Raji (cell line): ENCODE results near the gene IGHMBP2.

ENCODE experiments used
- POLR2A ChIP-seq: IDR thresholded peaks from 2 replicates; pipeline ENCODE4 v1.6.1; 2011; ENCODE audit warnings: low read depth, low read length, control low read depth; ENCODE audit not compliant: insufficient read depth

IGHMBP2 gene

GRCh38 chr11:68930991-68931855 is 27.5 kb downstream of the IGHMBP2 start:
- TF ChIP-seq POLR2A = no peak

GRCh38 chr11:68931911-68932310 is 28.2 kb downstream of the IGHMBP2 start:
- TF ChIP-seq POLR2A = no peak

GRCh38 chr11:68932358-68932757 is 28.7 kb downstream of the IGHMBP2 start:
- TF ChIP-seq POLR2A = no peak

- no peak for TF ChIP-seq POLR2A
Measured at GRCh38 chr11:68932933-68933577, 29.4 kb downstream of the IGHMBP2 start.

GRCh38 chr11:68933605-68934320 is 30.1 kb downstream of the IGHMBP2 start:
- TF ChIP-seq POLR2A = no peak

- TF ChIP-seq POLR2A = no peak
Measured at GRCh38 chr11:68934321-68934645, 30.6 kb downstream of the IGHMBP2 start.

- no peak for TF ChIP-seq POLR2A
Measured at GRCh38 chr11:68934666-68935065, 31.0 kb downstream of the IGHMBP2 start.

GRCh38 chr11:68935066-68935465 is 31.4 kb downstream of the IGHMBP2 start:
- TF ChIP-seq POLR2A = no peak

- TF ChIP-seq POLR2A = no peak
Measured at GRCh38 chr11:68935516-68936357, 32.0 kb downstream of the IGHMBP2 start.

GRCh38 chr11:68936358-68936636 is 32.6 kb downstream of the IGHMBP2 start:
- TF ChIP-seq POLR2A = no peak

- no peak for TF ChIP-seq POLR2A
Measured at GRCh38 chr11:68936676-68937620, 33.3 kb downstream of the IGHMBP2 start.

GRCh38 chr11:68938088-68938487 is 34.4 kb downstream of the IGHMBP2 start:
- no peak for TF ChIP-seq POLR2A

- TF ChIP-seq POLR2A = no peak
Measured at GRCh38 chr11:68938816-68939582, 35.3 kb downstream of the IGHMBP2 start.
